Keratinocyte (primary cell): Measurements from ENCODE around the gene MOCS1.

Experiments
- CTCF ChIP-seq, 3 experiments: IDR thresholded peaks in 1 of 3; conservative IDR thresholded peaks in 1 of 3; optimal IDR thresholded peaks in 1 of 3; 2 replicates in 2 of 3; 3 replicates in 1 of 3; pipeline versions ENCODE3 to v1.5.1; 2011; ENCODE audit warnings: low read length in 3 of 3, mild to moderate bottlenecking in 3 of 3, moderate library complexity in 2 of 3, control low read depth in 1 of 3, inconsistent platforms in 1 of 3; ENCODE audit not compliant: insufficient read depth in 2 of 3; ENCODE audit errors: extremely low read depth in 1 of 3
- EZH2 ChIP-seq: IDR thresholded peaks from one replicate; pipeline ENCODE4 v1.6.1; 2012; ENCODE audit warnings: inconsistent platforms, mild to moderate bottlenecking, low read length, moderate library complexity

GRCh38 chr6:39984051-39984450 lies 49.8 kb upstream of the MOCS1 start:
- TF ChIP-seq EZH2 (no peak), CTCF (optimal IDR thresholded peaks at IDR 0.05 in 1 of 3, IDR thresholded peaks at IDR 0.05 in 1 of 3, conservative IDR thresholded peaks at IDR 0.05 in 1 of 3; ENCODE audit: extremely low read depth in 1 of 3, insufficient read depth in 2 of 3, low read length in 3 of 3) (no peak)
